A549 (cell line): ENCODE measurements around the gene LIN7B.

Source experiments
- CHD2 ChIP-seq: fragments of 150-350 bp; IDR thresholded peaks from 2 replicates; pipeline ENCODE4 v1.6.1; 2014; ENCODE audit warnings: low read length; ENCODE audit not compliant: partially characterized antibody
- CTCF ChIP-seq: fragments of >200 bp; sonication (Bioruptor Twin); formaldehyde crosslinking; IDR thresholded peaks from 3 replicates; pipeline ENCODE4 v1.5.1; 2016
- EP300 ChIP-seq, 2 experiments: fragments of >200 bp; sonication (Bioruptor Twin); formaldehyde crosslinking; IDR thresholded peaks; 2 replicates in 1 of 2; 3 replicates in 1 of 2; pipeline ENCODE4 v1.6.1; 2016 to 2017
- JUN ChIP-seq, 2 experiments: fragments of >200 bp; sonication (Bioruptor Twin); formaldehyde crosslinking; IDR thresholded peaks; 2 replicates in 1 of 2; 3 replicates in 1 of 2; pipeline ENCODE4 v1.6.1; 2016 to 2017
- MAFK ChIP-seq: fragments of 450-650 bp; IDR thresholded peaks from 2 replicates; pipeline ENCODE4 v1.6.1; 2014; ENCODE audit not compliant: partially characterized antibody
- POLR2AphosphoS2 ChIP-seq: conservative IDR thresholded peaks from 2 replicates; pipeline ENCODE4 v1.6.1; 2012; ENCODE audit warnings: low read length, improper control_type of control experiment, inconsistent platforms

GRCh38 chr19:49140951-49141350 is 26.8 kb downstream of the LIN7B start:
- TF ChIP-seq CTCF (no peak), CHD2 (no peak), JUN (IDR thresholded peaks at IDR 0.05) (no peak), EP300 (IDR thresholded peaks at IDR 0.05) (no peak), MAFK (no peak), POLR2AphosphoS2 (no peak)
